ENCODE measurements around the gene PDE3B. TPM values are rescaled to one million over a fixed set of nuclear protein-coding genes. Genes with fewer than 3 reads are reported as not detected.

PDE3B gene
- total and polyA plus RNA-seq, 9 of the 15 experiments (the other 6 are each of a cell fraction or from before 2014, with no cell fraction given): 2.3 to 22.5 (median 12.2) TPM

DNA sequence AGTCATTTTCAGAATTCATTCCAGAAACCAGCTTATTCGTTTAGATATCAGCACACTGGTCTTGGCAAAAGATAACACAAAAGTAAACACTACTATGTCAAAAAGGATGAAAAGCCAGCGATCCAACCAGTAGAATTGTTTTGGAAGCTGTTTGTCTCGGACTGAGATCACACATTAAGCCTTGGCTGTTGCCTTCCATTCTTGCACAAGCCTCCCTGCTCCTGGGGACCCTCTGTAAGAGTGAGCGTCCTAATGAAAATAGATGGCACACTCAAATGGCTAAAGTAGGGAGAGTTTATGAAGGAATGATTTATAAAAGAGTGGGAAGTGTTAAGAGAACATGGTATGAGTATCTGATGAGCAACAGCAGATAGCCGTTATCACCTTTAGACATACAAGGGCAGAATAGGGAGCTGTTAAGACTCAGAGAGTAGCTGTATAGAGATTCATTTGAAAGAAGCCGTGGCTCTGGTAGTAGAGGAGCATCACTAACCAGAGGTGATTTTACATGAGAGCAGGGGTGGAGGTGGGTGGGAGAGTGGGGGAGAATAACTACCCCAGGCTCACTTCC is 25.2 kb downstream of the PDE3B start (continued):
- TF ChIP-seq, protein P1, sequence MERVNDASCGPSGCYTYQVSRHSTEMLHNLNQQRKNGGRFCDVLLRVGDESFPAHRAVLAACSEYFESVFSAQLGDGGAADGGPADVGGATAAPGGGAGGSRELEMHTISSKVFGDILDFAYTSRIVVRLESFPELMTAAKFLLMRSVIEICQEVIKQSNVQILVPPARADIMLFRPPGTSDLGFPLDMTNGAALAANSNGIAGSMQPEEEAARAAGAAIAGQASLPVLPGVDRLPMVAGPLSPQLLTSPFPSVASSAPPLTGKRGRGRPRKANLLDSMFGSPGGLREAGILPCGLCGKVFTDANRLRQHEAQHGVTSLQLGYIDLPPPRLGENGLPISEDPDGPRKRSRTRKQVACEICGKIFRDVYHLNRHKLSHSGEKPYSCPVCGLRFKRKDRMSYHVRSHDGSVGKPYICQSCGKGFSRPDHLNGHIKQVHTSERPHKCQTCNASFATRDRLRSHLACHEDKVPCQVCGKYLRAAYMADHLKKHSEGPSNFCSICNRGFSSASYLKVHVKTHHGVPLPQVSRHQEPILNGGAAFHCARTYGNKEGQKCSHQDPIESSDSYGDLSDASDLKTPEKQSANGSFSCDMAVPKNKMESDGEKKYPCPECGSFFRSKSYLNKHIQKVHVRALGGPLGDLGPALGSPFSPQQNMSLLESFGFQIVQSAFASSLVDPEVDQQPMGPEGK (CRISPR knock-in tag; IDR thresholded peaks at IDR 0.05; ENCODE audit: borderline replicate concordance): no peak
- TF ChIP-seq ZNF23 (CRISPR knock-in tag; IDR thresholded peaks at IDR 0.05) (no peak), ETV1 (tag; conservative IDR thresholded peaks at IDR 0.05; ENCODE audit: low read depth) (no peak), ZNF175 (CRISPR knock-in tag; IDR thresholded peaks at IDR 0.05; ENCODE audit: low read depth) (no peak), CREB1 (IDR thresholded peaks at IDR 0.05) (no peak), CREB1 (CRISPR knock-in tag; IDR thresholded peaks at IDR 0.05) (no peak), KLF13 (tag; IDR thresholded peaks at IDR 0.05; ENCODE audit: borderline replicate concordance, low read depth) (no peak), ZZZ3 (IDR thresholded peaks at IDR 0.05) (no peak), BACH1 (tag; IDR thresholded peaks at IDR 0.05) (no peak), ZNF561 (CRISPR knock-in tag; conservative IDR thresholded peaks at IDR 0.05) (no peak), ZFP30 (CRISPR knock-in tag; IDR thresholded peaks at IDR 0.05; ENCODE audit: borderline replicate concordance) (no peak), TEAD1 (CRISPR knock-in tag; IDR thresholded peaks at IDR 0.05) (no peak), HDAC3 (IDR thresholded peaks at IDR 0.05; ENCODE audit: borderline replicate concordance, partially characterized antibody) (no peak), MBD2 (IDR thresholded peaks at IDR 0.05; ENCODE audit: borderline replicate concordance, low read depth) (no peak), STAT5A (IDR thresholded peaks at IDR 0.05; ENCODE audit: borderline replicate concordance, low read length) (no peak), ZNF77 (CRISPR knock-in tag; IDR thresholded peaks at IDR 0.05) (no peak), ZNF232 (CRISPR knock-in tag; IDR thresholded peaks at IDR 0.05) (no peak), CEBPG (CRISPR knock-in tag; IDR thresholded peaks at IDR 0.05) (no peak), CEBPG (tag; conservative IDR thresholded peaks at IDR 0.05 in 1 of 2, IDR thresholded peaks at IDR 0.05 in 1 of 2) (0 out of 4 replicates have a peak, but pooled peaks have one; percentile 26 to 31), NRF1 (conservative IDR thresholded peaks at IDR 0.05 in 1 of 2, IDR thresholded peaks at IDR 0.05 in 1 of 2) (no peak), HDGF (IDR thresholded peaks at IDR 0.05) (no peak), MAZ (CRISPR knock-in tag; conservative IDR thresholded peaks at IDR 0.05 in 1 of 2, IDR thresholded peaks at IDR 0.05 in 1 of 2) (no peak; a peak in 1 of 4 replicates), TGIF2 (CRISPR knock-in tag; IDR thresholded peaks at IDR 0.05) (no peak), DACH1 (IDR thresholded peaks at IDR 0.05; ENCODE audit: partially characterized antibody) (no peak), MAFF (IDR thresholded peaks at IDR 0.05; ENCODE audit: low read length) (no peak)
- TF ChIP-seq, protein P2, sequence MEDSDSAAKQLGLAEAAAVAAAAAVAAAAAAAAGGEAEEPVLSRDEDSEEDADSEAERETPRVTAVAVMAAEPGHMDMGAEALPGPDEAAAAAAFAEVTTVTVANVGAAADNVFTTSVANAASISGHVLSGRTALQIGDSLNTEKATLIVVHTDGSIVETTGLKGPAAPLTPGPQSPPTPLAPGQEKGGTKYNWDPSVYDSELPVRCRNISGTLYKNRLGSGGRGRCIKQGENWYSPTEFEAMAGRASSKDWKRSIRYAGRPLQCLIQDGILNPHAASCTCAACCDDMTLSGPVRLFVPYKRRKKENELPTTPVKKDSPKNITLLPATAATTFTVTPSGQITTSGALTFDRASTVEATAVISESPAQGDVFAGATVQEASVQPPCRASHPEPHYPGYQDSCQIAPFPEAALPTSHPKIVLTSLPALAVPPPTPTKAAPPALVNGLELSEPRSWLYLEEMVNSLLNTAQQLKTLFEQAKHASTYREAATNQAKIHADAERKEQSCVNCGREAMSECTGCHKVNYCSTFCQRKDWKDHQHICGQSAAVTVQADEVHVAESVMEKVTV (CRISPR knock-in tag; IDR thresholded peaks at IDR 0.05): 0 out of 2 replicates have a peak, but pooled peaks have one; percentile 12

Data from K562 (cell line).